Stimulated activated CD4-positive, alpha-beta T cell treated with anti-CD3 and anti-CD28 coated beads, TNF-alpha, amount 100 ng/mL, for 4 hours (primary cell): Measurements from ENCODE around the gene PLOD3.

Source experiments
- DNase-seq, 3 experiments: peaks; one replicate each; pipeline ENCODE4 v3.0.0-alpha.2; 2020; ENCODE audit warnings: low read depth in 3 of 3

The PLOD3 gene

GRCh38 chr7:101164071-101164840, 53.1 kb downstream of the PLOD3 start:
- no peak for DNase-seq

- no peak for DNase-seq
Measured at GRCh38 chr7:101163279-101164070, 53.9 kb downstream of the PLOD3 start.

GRCh38 chr7:101162551-101163278, 54.7 kb downstream of the PLOD3 start:
- DNase-seq = no peak

- no peak for DNase-seq
Measured at GRCh38 chr7:101161692-101162471, 55.5 kb downstream of the PLOD3 start.

GRCh38 chr7:101160910-101161309, 56.5 kb downstream of the PLOD3 start:
- no peak for DNase-seq

GRCh38 chr7:101159696-101160674, 57.4 kb downstream of the PLOD3 start:
- no peak for DNase-seq

- no peak for DNase-seq
Measured at GRCh38 chr7:101156866-101157589, 60.4 kb downstream of the PLOD3 start.

- no peak for DNase-seq
Measured at GRCh38 chr7:101156277-101156676, 61.1 kb downstream of the PLOD3 start.
